Pancreas (tissue), 10 donors: ENCODE results near the gene EIF2S3B. TPM values are rescaled to one million over a fixed set of nuclear protein-coding genes. Genes with fewer than 3 reads are reported as not detected.

Experiments
- ATAC-seq, 4 donors: fragments of 200-7000 bp; cut with Tn5 transposase; one replicate each; pipeline versions ENCODE4 v1.8.0 to v1.9.1; 2020; ENCODE audit warnings: mild to moderate bottlenecking in 4 of 4, moderate library complexity in 4 of 4
- DNase-seq, 6 donors: peaks; one replicate each; pipeline ENCODE4 v3.0.0-alpha.2; 2020
- FAIRE-seq: peaks from 2 replicates; lab custom pipeline; 2012; peaks lifted over from hg19 to GRCh38; lab: Jason Lieb, UNC
- H3K27ac ChIP-seq, 4 donors: fragments of 200-600 bp; sonication (generic); 1 replicate in 3 of 4; 2 replicates in 1 of 4; pipeline versions ENCODE4 v1.5.0 to v1.8.0; 2020
- H3K27me3 ChIP-seq, 4 donors: fragments of 200-600 bp; one replicate each; pipeline ENCODE4 v1.8.0; 2021
- H3K36me3 ChIP-seq, 3 donors: fragments of 200-600 bp; sonication (generic) in 1 of 3; one replicate each; pipeline versions ENCODE4 v1.5.0 to v1.8.0; 2020 to 2021
- H3K4me1 ChIP-seq, 3 donors: fragments of 200-600 bp; one replicate each; pipeline ENCODE4 v1.8.0; 2021
- H3K4me3 ChIP-seq, 4 donors: fragments of 200-600 bp; sonication (generic) in 2 of 4; one replicate each; pipeline versions ENCODE4 v1.5.0 to v1.8.0; 2020 to 2021
- H3K9me3 ChIP-seq, 4 donors: fragments of 200-600 bp; one replicate each; pipeline ENCODE4 v1.8.0; 2021
- CTCF ChIP-seq, 4 donors: fragments of 200-600 bp; sonication (generic) in 3 of 4; IDR thresholded peaks; one replicate each; pipeline versions ENCODE4 v1.5.0 to v1.8.0; 2021; ENCODE audit warnings: antibody characterized with exemption in 4 of 4
- WGBS, 2 donors: extraction: QIAGEN DNeasy Blood & Tissue Kit; methylation state at CpG; one replicate each; pipeline ENCODE4 v1.1.7; 2013; 5-methylcytosine and 5-hydroxymethylcytosine counted together
- intact Hi-C, 3 donors: fragments of 100-400 bp; cut with DNase I; formaldehyde crosslinking; loops; one replicate each; pipeline versions ENCODE4 v1.11.1 to v1.14.2; 2022
- polyA plus RNA-seq, 2 donors: library from polyadenylated mRNA; stranded (reverse); fragments of 200-250 nt; gene quantifications; one replicate each; pipeline ENCODE4 v1.2.3, GENCODE V29; 2013
- total RNA-seq, 6 donors: library from RNA; stranded (reverse); fragmentation: NEBNext Ultra II Directional in 4 of 6; extraction: Animal tissue kit (Norgen Biotek cat#: 25700) in 4 of 6; gene quantifications; one replicate each; pipeline versions ENCODE4 v1.2.1 to v1.2.4, GENCODE V29; 2021 to 2023
- donor health status: healthy with polysubstance abuse.
- donor health status: DM: no; HTN: no; CAD: no; lungs with moderate emphysema.
- donor health status: DM: no; HTN: no; CAD: no.
- donor health status: control.
- donor health status: control.
- donor health status: Bipolar disorder and iron deficiency.
- donor health status: DM: yes; HTN: yes; CAD: no.
- donor health status: DM: no; HTN: no; CAD: no.
- donor health status: DM: no; HTN: no; CAD: no.
- donor health status: DM: yes; HTN: yes; CAD: no.

Gene EIF2S3B
- total and polyA plus RNA-seq, 8 donors = 0.16 to 2.4 (median 0.55) TPM; not detected in 1

GRCh38 chr12:10554228-10554755 lies 48.6 kb downstream of the EIF2S3B start:
- peaks cover 0 to 9% (median 0%) of the 10 kb centered on the region in 4 donors for H3K27me3 ChIP-seq
- WGBS, 2 donors = 64 to 81% methylated on average over 6 of the region's 6 CpGs
- FAIRE-seq (no peak), ATAC-seq (no peak), DNase-seq (no peak)
- no peak for TF ChIP-seq CTCF (IDR thresholded peaks at IDR 0.05)
- intact Hi-C loops = loop anchor here in 2 of 3 donors (10.0 kb wide), 2 partner anchors 229 to 319 kb away; no protein-coding TSS in a partner anchor
- H3K4me3 ChIP-seq = no peak overlapping the region
- no peaks in the 10 kb centered on the region for H3K36me3 ChIP-seq
- H3K9me3 ChIP-seq = no peaks in the 10 kb centered on the region
- no peak overlapping the region for H3K27ac ChIP-seq
- no peaks in the 10 kb centered on the region for H3K4me1 ChIP-seq

GRCh38 chr12:10554756-10555481 lies 49.2 kb downstream of the EIF2S3B start:
- Histone ChIP-seq H3K27me3 (peaks cover 0 to 9% (median 0%) of the 10 kb centered on the region in 4 donors), H3K27ac (no peak overlapping the region), H3K4me1 (no peaks in the 10 kb centered on the region), H3K9me3 (no peaks in the 10 kb centered on the region), H3K36me3 (no peaks in the 10 kb centered on the region), H3K4me3 (no peak overlapping the region)
- 82 to 88% methylated on average over 7 of the region's 7 CpGs for WGBS, 2 donors
- FAIRE-seq (no peak), ATAC-seq (no peak), DNase-seq (no peak)
- intact Hi-C loops = loop anchor here in 2 of 3 donors (10.0 kb wide), 2 partner anchors 230 to 320 kb away; no protein-coding TSS in a partner anchor
- no peak for TF ChIP-seq CTCF (IDR thresholded peaks at IDR 0.05)

GRCh38 chr12:10557329-10557728 lies 51.6 kb downstream of the EIF2S3B start:
- Histone ChIP-seq H3K27me3 (peaks cover 0 to 9% (median 0%) of the 10 kb centered on the region in 4 donors), H3K4me1 (no peaks in the 10 kb centered on the region), H3K36me3 (no peaks in the 10 kb centered on the region), H3K27ac (no peak overlapping the region), H3K4me3 (no peak overlapping the region), H3K9me3 (no peaks in the 10 kb centered on the region)
- intact Hi-C loops = loop anchor here in 2 of 3 donors (10.0 kb wide), 2 partner anchors 233 to 323 kb away; no protein-coding TSS in a partner anchor
- 44 to 49% methylated on average over 6 of the region's 6 CpGs for WGBS, 2 donors
- TF ChIP-seq CTCF (IDR thresholded peaks at IDR 0.05) = no peak
- no peak for FAIRE-seq
- ATAC-seq = no peak
- no peak for DNase-seq

GRCh38 chr12:10557766-10558165 lies 52.1 kb downstream of the EIF2S3B start:
- no peak for TF ChIP-seq CTCF (IDR thresholded peaks at IDR 0.05)
- H3K36me3 ChIP-seq = no peaks in the 10 kb centered on the region
- H3K9me3 ChIP-seq = no peaks in the 10 kb centered on the region
- ATAC-seq (no peak), FAIRE-seq (no peak), DNase-seq (no peak)
- H3K4me1 ChIP-seq = no peaks in the 10 kb centered on the region
- peaks cover 0 to 9% (median 0%) of the 10 kb centered on the region in 4 donors for H3K27me3 ChIP-seq
- H3K4me3 ChIP-seq = no peak overlapping the region
- 45 to 60% methylated on average over 2 of the region's 2 CpGs for WGBS, 2 donors
- no peak overlapping the region for H3K27ac ChIP-seq
- intact Hi-C loops = loop anchor here in 2 of 3 donors (10.0 kb wide), 2 partner anchors 233 to 323 kb away; no protein-coding TSS in a partner anchor

Other genes starting within 250 kb of the EIF2S3B start
- 1 to 10 TPM in 1 of 6 donors, under 1 TPM in 5; 0.34 to 1.0 (median 0.64) TPM for gene KLRD1, start 198.0 kb upstream of the EIF2S3B start, total RNA-seq
- under 1 TPM; 0.11 to 0.12 TPM for gene KLRD1, start 198.0 kb upstream of the EIF2S3B start, polyA plus RNA-seq
- 1 to 10 TPM in 2 of 6 donors, under 1 TPM in 3, not detected in 1; 0.32 to 1.1 (median 0.69) TPM for gene KLRK1, start 115.8 kb upstream of the EIF2S3B start, total RNA-seq
- gene KLRK1, start 115.8 kb upstream of the EIF2S3B start, polyA plus RNA-seq = under 1 TPM; 0.57 to 0.92 TPM
- gene KLRC4, start 96.1 kb upstream of the EIF2S3B start, total RNA-seq = under 1 TPM in 1 of 6 donors, not detected in 5; 0.25 TPM
- gene KLRC4, start 96.1 kb upstream of the EIF2S3B start, polyA plus RNA-seq = not detected
- not detected for gene KLRC3, start 85.3 kb upstream of the EIF2S3B start, total RNA-seq
- not detected for gene KLRC3, start 85.3 kb upstream of the EIF2S3B start, polyA plus RNA-seq
- under 1 TPM in 2 of 6 donors, not detected in 4; 0.26 to 0.34 TPM for gene KLRC2, start 69.9 kb upstream of the EIF2S3B start, total RNA-seq
- gene KLRC2, start 69.9 kb upstream of the EIF2S3B start, polyA plus RNA-seq = under 1 TPM in 1 of 2 donors, not detected in 1; 0.56 TPM
- gene KLRC1, start 52.5 kb upstream of the EIF2S3B start, total RNA-seq = under 1 TPM in 5 of 6 donors, not detected in 1; 0.13 to 0.44 (median 0.19) TPM
- gene KLRC1, start 52.5 kb upstream of the EIF2S3B start, polyA plus RNA-seq = under 1 TPM; 0.15 to 0.45 TPM
- gene MAGOHB, start 107.7 kb downstream of the EIF2S3B start, total RNA-seq = 10 to 100 TPM in 2 of 6 donors, 1 to 10 TPM in 4; 5.4 to 11.4 (median 8.6) TPM
- gene MAGOHB, start 107.7 kb downstream of the EIF2S3B start, polyA plus RNA-seq = 10 to 100 TPM; 13.7 to 18.6 TPM
- under 1 TPM in 4 of 6 donors, not detected in 2; 0.12 to 0.55 (median 0.23) TPM for gene STYK1, start 168.2 kb downstream of the EIF2S3B start, total RNA-seq
- gene STYK1, start 168.2 kb downstream of the EIF2S3B start, polyA plus RNA-seq = under 1 TPM; 0.04 to 0.07 TPM
- gene YBX3, start 217.4 kb downstream of the EIF2S3B start, total RNA-seq = 100 to 1,000 TPM; 241 to 444 (median 317) TPM
- gene YBX3, start 217.4 kb downstream of the EIF2S3B start, polyA plus RNA-seq = 100 to 1,000 TPM; 323 to 352 TPM